K562 (cell line): ENCODE measurements around the gene PVALEF. TPM values are rescaled to one million over a fixed set of nuclear protein-coding genes. Genes with fewer than 3 reads are reported as not detected.
A peak's percentile ranks its signal among the peaks of the same experiment; 100 is the strongest.

ENCODE experiments used
- ARID2 ChIP-seq: fragments of 450-650 bp; IDR thresholded peaks from 2 replicates; pipeline ENCODE4 v1.6.1; 2017; ENCODE audit warnings: antibody characterized with exemption, mild to moderate bottlenecking
- HMGN3 ChIP-seq: IDR thresholded peaks from 2 replicates; pipeline ENCODE4 v1.6.1; 2011; ENCODE audit warnings: borderline replicate concordance, low read depth, mild to moderate bottlenecking, mixed read lengths, low read length; ENCODE audit not compliant: insufficient read length; ENCODE audit errors: extremely low read depth
- MLLT1 ChIP-seq, 2 experiments: fragments of 450-650 bp; IDR thresholded peaks; 2 replicates each; pipeline ENCODE4 v1.6.1; 2016
- REST ChIP-seq, 2 experiments: fragments of 450-650 bp; formaldehyde crosslinking in 1 of 2; IDR thresholded peaks; 2 replicates each; pipeline versions ENCODE4 v1.4.0 to v1.6.1; 2014 to 2020; ENCODE audit warnings: mild to moderate bottlenecking in 2 of 2, borderline replicate concordance in 1 of 2, low read depth in 1 of 2
- SNRNP70 ChIP-seq: fragments of 200-400 bp; formaldehyde crosslinking; optimal IDR thresholded peaks from 2 replicates; pipeline ENCODE3; 2017; ENCODE audit warnings: low read depth, low read length
- TAF9B ChIP-seq: fragments of 450-650 bp; IDR thresholded peaks from 2 replicates; pipeline ENCODE4 v1.6.1; 2018; ENCODE audit warnings: mild to moderate bottlenecking; ENCODE audit not compliant: partially characterized antibody
- ZBTB1 ChIP-seq: sonication (generic); formaldehyde crosslinking; IDR thresholded peaks from 2 replicates; pipeline ENCODE4 v1.8.1; 2023; ENCODE audit warnings: missing genetic modification reagents, low read depth, mild to moderate bottlenecking, borderline replicate concordance
- polyA plus RNA-seq, 8 experiments: library from polyadenylated mRNA; depleted of rRNA in 4 of 8; stranded (reverse) in 5 of 8; unstranded in 3 of 8; fragments of >200 nt; fragmentation: Nextera tagmentation in 2 of 8; fragmentation: Illumina TruSeq in 1 of 8; extraction: Ambion mirVana in 2 of 8; extraction: Trizol in 1 of 8; gene quantifications; 2 replicates each; pipeline versions ENCODE4 v1.2.1 to v1.2.3, GENCODE V29; 2011 to 2014; ENCODE audit warnings: inconsistent platforms in 1 of 8, missing spikeins in 1 of 8
- total RNA-seq, 7 experiments: library from RNA; depleted of rRNA in 6 of 7; stranded (reverse); fragments of >200 nt in 6 of 7; fragmentation: Illumina TruSeq in 2 of 7; extraction: Trizol in 2 of 7; gene quantifications; 2 replicates each; pipeline versions ENCODE4 v1.2.1 to v1.2.3, GENCODE V29; 2011 to 2021; ENCODE audit warnings: low replicate concordance in 1 of 7
- TF ChIP-seq, protein P1 (sequence below): fragments of 250-450 bp; sonication (Bioruptor Pico); IDR thresholded peaks from 2 replicates; pipeline ENCODE4 v1.5.0; 2021
- TF ChIP-seq, protein P2 (sequence below): fragments of 250-450 bp; sonication (Bioruptor Pico); IDR thresholded peaks from 2 replicates; pipeline ENCODE4 v1.4.0; 2020
- TF ChIP-seq, protein P3 (sequence below): conservative IDR thresholded peaks from 2 replicates; pipeline ENCODE4 v1.6.1; 2011; ENCODE audit warnings: low read depth, mild to moderate bottlenecking, low read length; ENCODE audit not compliant: control insufficient read depth

Gene PVALEF
- total and polyA plus RNA-seq, 9 of the 15 experiments (the other 6 are each of a cell fraction or from before 2014, with no cell fraction given): not detected

DNA sequence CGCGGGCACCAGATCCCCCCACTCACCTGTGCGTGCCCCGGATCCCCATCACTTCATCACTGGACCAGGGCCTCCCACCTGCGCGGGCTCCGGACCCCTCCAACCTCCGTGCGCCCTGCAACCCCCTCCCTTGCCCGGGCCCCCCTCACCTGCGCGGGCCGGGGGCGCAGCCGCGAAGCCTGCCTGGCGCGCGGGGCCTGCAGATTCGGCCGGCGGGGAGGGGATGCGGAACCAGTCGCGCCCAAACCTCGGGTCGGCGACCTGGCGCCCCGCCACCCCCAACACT is 57.3 kb downstream of the PVALEF start (continued):
- no peak for TF ChIP-seq REST (IDR thresholded peaks at IDR 0.05; ENCODE audit: borderline replicate concordance)
- 0 out of 2 replicates have a peak, but pooled peaks have one; percentile 46 for TF ChIP-seq REST (CRISPR knock-in tag; IDR thresholded peaks at IDR 0.05; ENCODE audit: low read depth)
- TF ChIP-seq HMGN3: peak; percentile 17
- TF ChIP-seq, protein P1, sequence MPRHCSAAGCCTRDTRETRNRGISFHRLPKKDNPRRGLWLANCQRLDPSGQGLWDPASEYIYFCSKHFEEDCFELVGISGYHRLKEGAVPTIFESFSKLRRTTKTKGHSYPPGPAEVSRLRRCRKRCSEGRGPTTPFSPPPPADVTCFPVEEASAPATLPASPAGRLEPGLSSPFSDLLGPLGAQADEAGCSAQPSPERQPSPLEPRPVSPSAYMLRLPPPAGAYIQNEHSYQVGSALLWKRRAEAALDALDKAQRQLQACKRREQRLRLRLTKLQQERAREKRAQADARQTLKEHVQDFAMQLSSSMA (CRISPR knock-in tag): no peak
- TF ChIP-seq ZBTB1: no peak
- no peak for TF ChIP-seq MLLT1 (IDR thresholded peaks at IDR 0.05)
- TF ChIP-seq ARID2: no peak
- TF ChIP-seq, protein P2, sequence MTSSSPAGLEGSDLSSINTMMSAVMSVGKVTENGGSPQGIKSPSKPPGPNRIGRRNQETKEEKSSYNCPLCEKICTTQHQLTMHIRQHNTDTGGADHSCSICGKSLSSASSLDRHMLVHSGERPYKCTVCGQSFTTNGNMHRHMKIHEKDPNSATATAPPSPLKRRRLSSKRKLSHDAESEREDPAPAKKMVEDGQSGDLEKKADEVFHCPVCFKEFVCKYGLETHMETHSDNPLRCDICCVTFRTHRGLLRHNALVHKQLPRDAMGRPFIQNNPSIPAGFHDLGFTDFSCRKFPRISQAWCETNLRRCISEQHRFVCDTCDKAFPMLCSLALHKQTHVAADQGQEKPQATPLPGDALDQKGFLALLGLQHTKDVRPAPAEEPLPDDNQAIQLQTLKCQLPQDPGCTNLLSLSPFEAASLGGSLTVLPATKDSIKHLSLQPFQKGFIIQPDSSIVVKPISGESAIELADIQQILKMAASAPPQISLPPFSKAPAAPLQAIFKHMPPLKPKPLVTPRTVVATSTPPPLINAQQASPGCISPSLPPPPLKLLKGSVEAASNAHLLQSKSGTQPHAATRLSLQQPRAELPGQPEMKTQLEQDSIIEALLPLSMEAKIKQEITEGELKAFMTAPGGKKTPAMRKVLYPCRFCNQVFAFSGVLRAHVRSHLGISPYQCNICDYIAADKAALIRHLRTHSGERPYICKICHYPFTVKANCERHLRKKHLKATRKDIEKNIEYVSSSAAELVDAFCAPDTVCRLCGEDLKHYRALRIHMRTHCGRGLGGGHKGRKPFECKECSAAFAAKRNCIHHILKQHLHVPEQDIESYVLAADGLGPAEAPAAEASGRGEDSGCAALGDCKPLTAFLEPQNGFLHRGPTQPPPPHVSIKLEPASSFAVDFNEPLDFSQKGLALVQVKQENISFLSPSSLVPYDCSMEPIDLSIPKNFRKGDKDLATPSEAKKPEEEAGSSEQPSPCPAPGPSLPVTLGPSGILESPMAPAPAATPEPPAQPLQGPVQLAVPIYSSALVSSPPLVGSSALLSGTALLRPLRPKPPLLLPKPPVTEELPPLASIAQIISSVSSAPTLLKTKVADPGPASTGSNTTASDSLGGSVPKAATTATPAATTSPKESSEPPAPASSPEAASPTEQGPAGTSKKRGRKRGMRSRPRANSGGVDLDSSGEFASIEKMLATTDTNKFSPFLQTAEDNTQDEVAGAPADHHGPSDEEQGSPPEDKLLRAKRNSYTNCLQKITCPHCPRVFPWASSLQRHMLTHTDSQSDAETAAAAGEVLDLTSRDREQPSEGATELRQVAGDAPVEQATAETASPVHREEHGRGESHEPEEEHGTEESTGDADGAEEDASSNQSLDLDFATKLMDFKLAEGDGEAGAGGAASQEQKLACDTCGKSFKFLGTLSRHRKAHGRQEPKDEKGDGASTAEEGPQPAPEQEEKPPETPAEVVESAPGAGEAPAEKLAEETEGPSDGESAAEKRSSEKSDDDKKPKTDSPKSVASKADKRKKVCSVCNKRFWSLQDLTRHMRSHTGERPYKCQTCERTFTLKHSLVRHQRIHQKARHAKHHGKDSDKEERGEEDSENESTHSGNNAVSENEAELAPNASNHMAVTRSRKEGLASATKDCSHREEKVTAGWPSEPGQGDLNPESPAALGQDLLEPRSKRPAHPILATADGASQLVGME (CRISPR knock-in tag): 0 out of 2 replicates have a peak, but pooled peaks have one; percentile 27
- no peak for TF ChIP-seq SNRNP70
- TF ChIP-seq, protein P3, sequence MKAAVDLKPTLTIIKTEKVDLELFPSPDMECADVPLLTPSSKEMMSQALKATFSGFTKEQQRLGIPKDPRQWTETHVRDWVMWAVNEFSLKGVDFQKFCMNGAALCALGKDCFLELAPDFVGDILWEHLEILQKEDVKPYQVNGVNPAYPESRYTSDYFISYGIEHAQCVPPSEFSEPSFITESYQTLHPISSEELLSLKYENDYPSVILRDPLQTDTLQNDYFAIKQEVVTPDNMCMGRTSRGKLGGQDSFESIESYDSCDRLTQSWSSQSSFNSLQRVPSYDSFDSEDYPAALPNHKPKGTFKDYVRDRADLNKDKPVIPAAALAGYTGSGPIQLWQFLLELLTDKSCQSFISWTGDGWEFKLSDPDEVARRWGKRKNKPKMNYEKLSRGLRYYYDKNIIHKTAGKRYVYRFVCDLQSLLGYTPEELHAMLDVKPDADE: 0 out of 2 replicates have a peak, but pooled peaks have one; percentile 24
- no peak for TF ChIP-seq TAF9B
